HAP-1 (cell line): ENCODE data around the gene XXYLT1.
"Not testable (repeated sequence)": the region's sequence is repeated elsewhere in the genome, so short reads cannot be mapped to it uniquely, and the experiment has no call there.

Experiments
- DNase-seq, 2 experiments: peaks; one replicate each; pipeline ENCODE4 v3.0.0-alpha.2; 2016 to 2020; ENCODE audit warnings: low spot score in 2 of 2
- H3K27me3 ChIP-seq: fragments of 250-450 bp; sonication (Bioruptor Pico); 2 replicates; pipeline ENCODE4 v1.5.1; 2020; ENCODE audit warnings: low read depth, mild to moderate bottlenecking, moderate library complexity
- H3K36me3 ChIP-seq: fragments of 250-450 bp; sonication (Bioruptor Pico); replicated peaks from 2 replicates; pipeline ENCODE4 v1.5.1; 2020; ENCODE audit warnings: mild to moderate bottlenecking
- H3K4me1 ChIP-seq: fragments of 250-450 bp; sonication (Bioruptor Pico); 2 replicates; pipeline ENCODE4 v1.5.1; 2020; ENCODE audit warnings: mild to moderate bottlenecking
- H3K4me3 ChIP-seq: fragments of 250-450 bp; sonication (Bioruptor Pico); 2 replicates; pipeline ENCODE4 v1.5.1; 2020; ENCODE audit warnings: mild to moderate bottlenecking, moderate library complexity
- H3K9me3 ChIP-seq: fragments of 250-450 bp; sonication (Bioruptor Pico); 2 replicates; pipeline ENCODE4 v1.5.1; 2020; ENCODE audit warnings: mild to moderate bottlenecking, moderate library complexity
- in situ Hi-C: fragments of 300-500 bp; cut with MboI; formaldehyde crosslinking; loops from 3 replicates; pipeline ENCODE4 v1.14.3; 2020; ENCODE audit warnings: low sequenced_read_pairs, inconsistent platforms, mixed read lengths

The XXYLT1 gene, protein sequence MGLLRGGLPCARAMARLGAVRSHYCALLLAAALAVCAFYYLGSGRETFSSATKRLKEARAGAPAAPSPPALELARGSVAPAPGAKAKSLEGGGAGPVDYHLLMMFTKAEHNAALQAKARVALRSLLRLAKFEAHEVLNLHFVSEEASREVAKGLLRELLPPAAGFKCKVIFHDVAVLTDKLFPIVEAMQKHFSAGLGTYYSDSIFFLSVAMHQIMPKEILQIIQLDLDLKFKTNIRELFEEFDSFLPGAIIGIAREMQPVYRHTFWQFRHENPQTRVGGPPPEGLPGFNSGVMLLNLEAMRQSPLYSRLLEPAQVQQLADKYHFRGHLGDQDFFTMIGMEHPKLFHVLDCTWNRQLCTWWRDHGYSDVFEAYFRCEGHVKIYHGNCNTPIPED

DNA sequence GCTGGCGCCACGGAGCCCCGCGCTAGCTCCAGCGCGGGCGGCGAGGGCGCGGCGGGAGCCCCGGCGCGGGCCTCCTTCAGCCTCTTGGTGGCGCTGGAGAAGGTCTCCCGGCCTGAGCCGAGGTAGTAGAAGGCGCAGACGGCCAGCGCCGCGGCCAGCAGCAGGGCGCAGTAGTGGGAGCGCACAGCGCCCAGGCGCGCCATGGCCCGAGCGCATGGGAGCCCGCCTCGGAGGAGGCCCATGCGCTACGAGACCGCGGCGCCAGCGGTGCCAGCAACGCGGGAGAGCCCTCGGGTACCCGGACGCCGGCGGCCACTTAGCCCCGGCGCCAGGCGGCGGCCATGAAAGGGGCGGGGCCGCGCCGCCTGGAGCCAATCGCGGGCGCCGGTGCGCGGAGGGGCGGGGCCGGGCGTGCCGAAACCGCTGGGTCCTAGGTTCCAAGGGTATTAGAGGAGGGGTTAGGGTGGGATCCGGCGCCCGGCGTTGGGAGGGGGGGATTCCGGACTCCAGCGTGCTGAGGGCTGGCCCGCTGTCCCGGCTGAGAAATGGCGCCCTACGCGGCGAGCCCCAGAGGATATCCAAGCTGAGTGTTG lies at the start of gene XXYLT1:
XXYLT1 (minus strand) TSS at position 343 of the 593 bp plus-strand sequence; CDS start at position 242, 101 bp downstream.
- peak; percentile 86 to 96 for DNase-seq
- peaks cover 13% of the 10 kb centered on the region for H3K36me3 ChIP-seq
- H3K27me3 ChIP-seq, result no peaks in the 10 kb centered on the region
- in situ Hi-C loops, result loop anchor here (5.0 to 25.0 kb wide), 2 partner anchors 251 to 934 kb away; no protein-coding TSS in a partner anchor
- H3K4me1 ChIP-seq, result peaks cover 11% of the 10 kb centered on the region
- H3K9me3 ChIP-seq, result no peaks in the 10 kb centered on the region
- peak within 1 kb of the TSS; percentile 56 for H3K4me3 ChIP-seq

DNA sequence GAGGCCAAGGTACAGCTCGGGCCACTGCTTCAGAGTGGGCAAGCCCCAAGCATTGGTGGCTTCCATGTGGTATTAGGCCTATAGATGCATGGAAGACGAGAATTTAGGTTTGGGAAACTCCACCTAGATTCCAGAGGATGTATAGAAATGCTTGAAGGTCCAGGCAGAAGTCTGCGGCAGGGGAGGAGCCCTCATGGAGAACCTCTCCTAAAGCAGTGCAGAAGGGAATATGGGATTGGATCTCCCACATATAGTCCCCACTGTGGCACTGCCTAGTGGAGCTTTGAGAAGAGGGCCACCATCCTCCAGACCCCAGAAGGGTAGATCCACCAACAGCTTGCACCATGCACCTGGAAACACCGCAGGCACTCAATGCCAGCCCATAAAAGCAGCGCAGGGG lies 48.1 kb upstream of the XXYLT1 start:
- Histone ChIP-seq H3K4me3 (no peak overlapping the region), H3K27me3 (no peaks in the 10 kb centered on the region), H3K9me3 (peaks cover 8% of the 10 kb centered on the region; the same call in 1 of the 2 replicates), H3K4me1 (no peaks in the 10 kb centered on the region), H3K36me3 (peaks cover 6% of the 10 kb centered on the region)
- in situ Hi-C loops, result no loop called here
- no peak for DNase-seq

DNA sequence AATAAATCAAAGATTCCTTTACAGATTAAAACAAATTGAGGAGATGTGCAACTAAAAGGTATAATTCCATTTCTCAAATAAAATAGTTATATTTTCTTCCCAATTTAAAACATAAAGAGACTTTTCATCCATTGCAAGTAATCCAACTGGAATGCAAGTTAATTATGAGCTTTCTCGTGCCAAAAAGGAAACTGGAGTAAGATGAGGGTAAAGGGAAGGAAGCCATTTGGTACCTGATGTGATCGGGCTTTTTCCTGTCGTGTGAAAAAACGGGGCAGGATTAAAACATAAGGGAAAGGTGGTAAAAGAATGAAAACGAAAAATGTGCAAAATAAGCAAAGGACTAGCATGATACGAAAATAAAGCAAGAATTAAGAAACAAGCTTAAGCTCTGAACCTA lies 41.8 kb upstream of the XXYLT1 start:
- no peaks in the 10 kb centered on the region for H3K36me3 ChIP-seq

DNA sequence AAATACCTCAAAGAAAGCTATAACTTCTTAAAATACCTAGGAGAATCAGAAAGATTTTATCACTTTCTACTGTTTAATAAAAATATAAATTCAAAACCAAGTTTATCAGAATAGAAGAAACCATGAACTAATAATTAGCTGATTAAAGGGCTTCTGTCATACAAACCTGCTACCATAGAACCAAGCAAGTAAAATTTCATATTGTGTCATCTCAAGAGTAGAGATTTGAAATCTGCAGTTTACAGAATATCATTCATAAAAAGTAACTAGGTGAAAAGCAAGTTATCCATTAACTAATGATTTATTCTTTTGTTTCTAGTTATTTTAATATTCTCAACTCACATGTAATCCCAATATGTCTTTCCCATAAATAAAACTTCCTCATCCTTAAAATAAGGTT lies 36.8 kb upstream of the XXYLT1 start:
- in situ Hi-C loops, result no loop called here
- H3K36me3 ChIP-seq, result no peaks in the 10 kb centered on the region

More for the DNA sequence above, 41.8 kb upstream of the XXYLT1 start:
- H3K4me3 ChIP-seq, result no peak overlapping the region
- no peaks in the 10 kb centered on the region for H3K4me1 ChIP-seq
- H3K27me3 ChIP-seq, result no peaks in the 10 kb centered on the region
- H3K9me3 ChIP-seq, result no peaks in the 10 kb centered on the region
- in situ Hi-C loops, result no loop called here
- DNase-seq, result no peak

DNA sequence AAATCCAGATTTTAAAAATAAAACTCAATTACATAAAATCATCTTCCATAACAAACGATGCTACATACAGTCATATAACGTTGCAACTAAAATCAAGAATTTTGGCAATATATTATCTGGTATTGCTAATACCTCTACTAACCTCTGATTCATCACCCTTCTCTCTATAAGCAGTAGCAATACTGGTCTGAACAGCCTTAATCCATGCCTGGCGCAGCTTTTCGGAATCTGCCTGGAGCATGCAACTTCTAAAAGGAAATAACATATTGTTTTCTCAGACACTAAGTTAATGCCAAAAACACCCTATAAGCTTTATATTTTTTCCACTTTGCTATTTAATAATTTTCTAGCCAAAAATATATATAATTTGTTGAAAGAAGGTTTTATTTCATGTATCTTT lies 35.4 kb upstream of the XXYLT1 start:
- H3K9me3 ChIP-seq, result no peaks in the 10 kb centered on the region
- no peak for DNase-seq
- in situ Hi-C loops, result no loop called here
- no peaks in the 10 kb centered on the region for H3K36me3 ChIP-seq
- H3K4me1 ChIP-seq, result no peaks in the 10 kb centered on the region
- no peaks in the 10 kb centered on the region for H3K27me3 ChIP-seq
- no peak overlapping the region for H3K4me3 ChIP-seq

More for the DNA sequence above, 36.8 kb upstream of the XXYLT1 start:
- Histone ChIP-seq H3K27me3 (no peaks in the 10 kb centered on the region), H3K9me3 (no peaks in the 10 kb centered on the region), H3K4me1 (no peaks in the 10 kb centered on the region), H3K4me3 (no peak overlapping the region)
- no peak for DNase-seq

DNA sequence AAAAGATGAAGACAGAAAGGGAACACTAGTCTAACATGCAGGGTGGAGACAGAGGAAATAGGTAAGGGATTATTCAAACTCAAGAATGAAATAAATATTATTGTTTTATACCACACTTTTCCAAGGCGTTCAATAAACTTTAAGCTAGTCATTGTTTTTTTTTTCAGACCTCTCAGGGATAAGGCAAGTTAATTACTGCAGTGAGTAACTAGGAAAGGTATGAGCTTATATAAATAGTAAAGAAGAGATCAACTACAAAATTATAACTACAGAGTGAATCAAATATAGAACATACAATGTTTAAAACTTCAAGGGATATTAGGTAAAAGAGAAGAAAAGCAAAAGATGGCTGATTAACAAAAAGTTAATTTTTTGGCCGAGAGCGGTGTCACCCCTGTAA lies 31.5 kb upstream of the XXYLT1 start:
- H3K4me1 ChIP-seq, result no peaks in the 10 kb centered on the region
- H3K27me3 ChIP-seq, result no peaks in the 10 kb centered on the region
- in situ Hi-C loops, result no loop called here
- H3K9me3 ChIP-seq, result no peaks in the 10 kb centered on the region
- H3K4me3 ChIP-seq, result no peak overlapping the region
- no peak for DNase-seq
- no peaks in the 10 kb centered on the region; the same call in 1 of the 2 replicates for H3K36me3 ChIP-seq

DNA sequence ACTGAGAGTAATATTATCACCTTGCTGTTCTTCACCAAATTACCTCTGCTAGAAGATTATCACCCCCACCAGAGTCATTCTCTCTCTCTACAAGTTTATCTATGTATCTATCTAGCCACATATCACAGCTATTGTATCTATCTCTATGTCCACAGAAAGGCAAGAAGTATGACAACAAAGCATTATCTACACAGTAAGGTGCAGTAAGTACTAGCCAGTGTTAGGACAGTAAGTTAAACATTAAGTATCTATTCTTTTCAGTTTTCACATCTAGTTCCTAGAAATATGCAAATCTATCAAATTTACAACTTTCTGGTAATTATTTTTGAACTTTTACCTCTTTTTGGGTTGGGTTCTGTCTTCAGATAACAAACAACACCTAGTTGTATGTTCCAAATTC lies 26.5 kb upstream of the XXYLT1 start:
- no peak for DNase-seq
- no peak overlapping the region for H3K4me3 ChIP-seq
- H3K4me1 ChIP-seq, result no peaks in the 10 kb centered on the region
- in situ Hi-C loops, result no loop called here
- H3K27me3 ChIP-seq, result no peaks in the 10 kb centered on the region
- H3K36me3 ChIP-seq, result no peaks in the 10 kb centered on the region; the same call in 1 of the 2 replicates
- no peaks in the 10 kb centered on the region for H3K9me3 ChIP-seq

DNA sequence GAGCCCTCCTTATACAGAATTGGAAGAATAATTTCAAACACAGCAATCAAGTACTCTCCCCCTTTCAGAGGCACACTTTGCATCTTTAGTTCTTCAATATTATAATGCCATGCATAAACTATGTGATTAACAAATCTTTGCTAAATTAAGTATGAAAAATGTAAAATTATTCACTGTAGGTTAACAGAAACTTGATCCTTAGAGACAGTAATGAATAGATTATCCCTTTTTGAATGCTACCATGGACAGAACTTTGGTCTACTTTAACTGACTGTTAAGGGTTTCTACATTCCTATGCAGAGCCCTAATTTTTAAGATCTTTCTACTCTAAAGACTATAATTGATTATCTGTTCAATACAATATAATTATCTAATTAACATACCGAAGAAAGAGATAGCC lies 25.7 kb upstream of the XXYLT1 start:
- in situ Hi-C loops, result no loop called here
- H3K4me3 ChIP-seq, result no peak overlapping the region
- no peak for DNase-seq
- no peaks in the 10 kb centered on the region for H3K9me3 ChIP-seq
- H3K36me3 ChIP-seq, result no peaks in the 10 kb centered on the region; the same call in 1 of the 2 replicates
- H3K4me1 ChIP-seq, result no peaks in the 10 kb centered on the region
- H3K27me3 ChIP-seq, result no peaks in the 10 kb centered on the region

DNA sequence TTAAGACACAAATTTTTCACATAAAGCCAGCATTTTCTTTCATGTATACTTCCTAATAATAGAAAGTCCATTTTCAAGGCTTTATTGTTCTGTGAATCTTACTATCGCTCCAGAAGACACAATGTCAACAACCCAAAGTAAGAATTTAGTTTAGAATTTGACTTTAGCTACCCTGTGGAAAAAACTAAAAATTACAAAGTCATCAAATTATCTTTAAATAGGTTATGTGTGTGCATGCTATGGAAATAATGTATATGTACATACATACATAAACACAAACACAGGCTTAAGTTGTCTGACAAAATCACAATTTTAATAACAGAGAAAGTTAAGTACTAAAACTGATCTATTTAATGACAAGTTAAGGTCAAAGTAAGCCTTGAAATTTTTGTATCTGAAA lies 20.2 kb upstream of the XXYLT1 start:
- Histone ChIP-seq H3K4me1 (no peaks in the 10 kb centered on the region), H3K4me3 (no peak overlapping the region), H3K27me3 (no peaks in the 10 kb centered on the region), H3K36me3 (peaks cover 4% of the 10 kb centered on the region; the same call in 1 of the 2 replicates), H3K9me3 (no peaks in the 10 kb centered on the region)
- no peak for DNase-seq
- in situ Hi-C loops, result no loop called here

DNA sequence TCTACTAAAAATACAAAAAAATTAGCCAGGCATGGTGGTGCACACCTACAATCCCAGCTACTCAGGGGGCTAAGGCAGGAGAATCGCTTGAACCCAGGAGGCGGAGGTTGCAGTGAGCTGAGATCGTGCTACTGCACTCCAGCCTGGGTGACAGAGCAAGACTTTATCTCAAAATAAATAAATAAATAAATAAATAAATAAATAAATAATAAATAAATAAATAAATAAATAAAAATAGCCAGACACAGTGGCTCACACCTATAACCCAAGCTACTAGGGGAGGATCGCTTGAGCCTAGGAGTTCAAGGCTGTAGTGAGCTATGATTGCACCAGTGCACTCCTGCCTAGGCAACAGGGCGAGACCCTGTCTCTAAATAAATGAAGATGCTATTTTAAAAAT lies 19.7 kb upstream of the XXYLT1 start:
- H3K4me1 ChIP-seq, H3K9me3 ChIP-seq, DNase-seq, H3K27me3 ChIP-seq, in situ Hi-C loops, H3K4me3 ChIP-seq, H3K36me3 ChIP-seq: not testable (repeated sequence)

DNA sequence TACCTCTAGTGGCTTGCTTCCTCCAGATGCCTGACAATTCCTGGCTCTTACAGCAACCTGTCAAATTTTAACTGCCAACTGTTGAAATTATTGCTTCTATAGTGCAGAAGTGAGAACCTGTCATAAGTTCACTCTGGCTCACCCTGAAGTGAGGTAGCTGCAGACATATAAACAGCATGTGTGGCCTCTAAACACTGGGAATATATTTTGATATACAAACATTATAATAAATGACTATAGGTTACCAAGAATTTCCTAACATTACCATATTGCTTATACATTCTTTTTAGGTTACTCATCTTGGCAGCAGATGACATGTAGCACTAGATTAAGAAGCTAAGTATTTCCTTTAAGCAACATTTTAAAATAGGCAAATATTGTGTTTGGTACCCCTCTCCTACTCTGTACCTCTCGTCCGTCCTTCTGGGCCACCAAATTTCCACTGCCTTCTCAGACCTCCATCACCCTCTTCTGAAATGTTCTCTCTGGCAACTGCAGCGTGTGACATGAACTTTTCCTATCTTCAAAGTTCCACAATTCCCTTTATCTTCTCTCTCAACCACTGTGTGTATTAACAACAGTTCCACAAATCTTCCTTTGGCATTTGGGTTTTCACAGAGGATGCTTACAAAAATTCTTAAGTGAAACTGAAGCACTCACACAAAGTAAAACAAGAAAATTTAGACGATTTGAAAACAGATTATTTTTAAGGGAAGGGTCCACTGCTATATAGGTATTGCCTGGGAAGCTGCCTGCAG lies 15.3 kb upstream of the XXYLT1 start:
- H3K9me3 ChIP-seq, result no peaks in the 10 kb centered on the region
- H3K36me3 ChIP-seq, result peaks cover 8% of the 10 kb centered on the region; the same call in 1 of the 2 replicates
- in situ Hi-C loops, result no loop called here
- H3K27me3 ChIP-seq, result no peaks in the 10 kb centered on the region
- H3K4me3 ChIP-seq, result no peak overlapping the region
- DNase-seq, result no peak
- no peaks in the 10 kb centered on the region for H3K4me1 ChIP-seq

DNA sequence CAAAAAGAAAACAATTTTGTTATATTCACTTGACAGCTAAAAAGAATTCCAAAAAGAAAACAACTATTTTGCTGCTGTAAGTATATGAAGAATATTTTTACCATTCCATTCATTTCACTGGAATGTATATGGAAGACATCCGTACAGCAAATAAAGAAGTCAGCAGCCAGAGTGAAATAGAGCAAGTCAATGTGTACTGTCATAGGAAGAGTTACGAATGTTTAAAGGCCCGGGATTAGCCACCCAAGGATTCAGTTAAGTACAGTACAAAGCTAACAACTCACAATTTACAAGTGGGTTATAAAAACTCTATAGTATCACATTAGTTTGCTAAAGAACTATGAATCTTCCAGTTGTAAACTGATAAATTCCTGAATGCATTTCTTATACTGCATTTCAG lies 14.4 kb upstream of the XXYLT1 start:
- in situ Hi-C loops, result no loop called here
- no peaks in the 10 kb centered on the region for H3K4me1 ChIP-seq
- no peak for DNase-seq
- H3K9me3 ChIP-seq, result no peaks in the 10 kb centered on the region
- H3K4me3 ChIP-seq, result no peak overlapping the region
- H3K27me3 ChIP-seq, result no peaks in the 10 kb centered on the region
- peaks cover 8% of the 10 kb centered on the region; the same call in 1 of the 2 replicates for H3K36me3 ChIP-seq

DNA sequence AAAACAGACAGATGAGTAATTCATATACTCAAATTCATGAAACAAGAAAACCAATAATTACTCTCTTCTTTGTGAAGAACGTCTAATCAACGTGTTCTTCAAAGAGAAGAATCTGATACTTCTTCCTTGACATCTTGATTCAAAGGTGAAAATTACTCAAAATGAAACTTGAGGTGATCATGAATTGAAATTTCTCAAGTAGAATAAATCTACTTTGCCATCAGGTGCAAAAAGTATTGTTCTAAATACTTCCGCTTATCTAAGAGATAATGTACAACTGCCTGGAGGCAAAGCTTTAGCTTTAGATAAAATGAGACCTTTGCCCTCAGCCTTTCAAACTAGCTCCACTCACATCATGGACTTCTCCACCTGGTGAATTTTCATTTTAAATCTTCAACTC lies 13.9 kb upstream of the XXYLT1 start:
- Histone ChIP-seq H3K27me3 (no peaks in the 10 kb centered on the region), H3K36me3 (peaks cover 8% of the 10 kb centered on the region; the same call in 1 of the 2 replicates), H3K4me3 (no peak overlapping the region), H3K4me1 (no peaks in the 10 kb centered on the region), H3K9me3 (no peaks in the 10 kb centered on the region)
- in situ Hi-C loops, result no loop called here
- DNase-seq, result no peak

DNA sequence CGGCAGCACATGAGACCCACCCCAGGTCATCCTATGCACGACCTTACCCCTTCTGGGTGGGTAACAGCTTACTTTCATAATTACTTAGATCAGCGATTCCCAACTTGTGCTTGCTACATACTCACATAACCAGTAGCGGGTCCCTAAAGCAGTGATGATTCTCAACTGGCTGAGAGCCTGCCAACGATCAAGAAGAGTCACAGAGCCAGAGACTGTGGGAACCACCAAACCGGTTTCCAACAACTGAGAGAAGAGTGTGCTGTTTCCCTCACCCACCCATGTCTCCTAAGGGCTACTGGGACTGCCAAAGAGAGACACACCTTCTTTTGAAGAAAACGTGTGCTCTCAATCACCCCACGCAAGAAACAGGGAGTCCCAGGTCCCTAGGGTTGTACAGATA lies 12.0 kb upstream of the XXYLT1 start:
- no peak for DNase-seq
- in situ Hi-C loops, result no loop called here
- Histone ChIP-seq H3K36me3 (peaks cover 5% of the 10 kb centered on the region; the same call in 1 of the 2 replicates), H3K4me3 (no peak overlapping the region), H3K27me3 (no peaks in the 10 kb centered on the region), H3K4me1 (no peaks in the 10 kb centered on the region), H3K9me3 (no peaks in the 10 kb centered on the region)
